Naive thymus-derived CD4-positive, alpha-beta T cell (primary cell): Measurements from ENCODE around the gene BRSK1. TPM values are rescaled to one million over a fixed set of nuclear protein-coding genes. Genes with fewer than 3 reads are reported as not detected.

ENCODE experiments used
- ATAC-seq: fragments of 150-1000 bp; cut with Tn5 transposase; 2 replicates; pipeline ENCODE4 v1.10.0; 2021; ENCODE audit warnings: mild to moderate bottlenecking, moderate library complexity
- CTCF ChIA-PET: fragments of 350-600 bp; sonication (Branson Sonifier 250); formaldehyde crosslinking; loops from one replicate; lab custom pipeline; 2021; ENCODE audit warnings: antibody characterized with exemption; lab: Charles Lee
- POLR2A ChIA-PET: fragments of 350-600 bp; sonication (Branson Sonifier 250); formaldehyde crosslinking; loops from one replicate; lab custom pipeline; 2021; ENCODE audit warnings: antibody characterized with exemption, inconsistent platforms; lab: Charles Lee
- DNase-seq, 9 donors: peaks; one replicate each; pipeline versions ENCODE4 v3.0.0 to v3.0.0-alpha.2; 2020 to 2022; ENCODE audit warnings: mixed read lengths in 1 of 9
- H3K27ac ChIP-seq: one replicate; pipeline ENCODE4 v1.7.0; 2013; ENCODE audit warnings: mild to moderate bottlenecking, low read depth, low read length, moderate library complexity
- H3K27me3 ChIP-seq, 2 donors: one replicate each; pipeline ENCODE4 v1.7.0; 2013; ENCODE audit warnings: low read length in 2 of 2, mild to moderate bottlenecking in 2 of 2, moderate library complexity in 2 of 2; ENCODE audit not compliant: control insufficient read depth in 2 of 2, insufficient read depth in 2 of 2
- H3K36me3 ChIP-seq, 3 experiments: 1 replicate in 2 of 3; 2 replicates in 1 of 3; pipeline ENCODE4 v1.7.0; 2013; ENCODE audit warnings: low read length in 3 of 3, mild to moderate bottlenecking in 3 of 3, moderate library complexity in 1 of 3; ENCODE audit not compliant: insufficient read depth in 3 of 3, control insufficient read depth in 2 of 3
- H3K4me1 ChIP-seq, 2 donors: one replicate each; pipeline ENCODE4 v1.7.0; 2013; ENCODE audit warnings: low read length in 2 of 2, mild to moderate bottlenecking in 2 of 2, moderate library complexity in 1 of 2; ENCODE audit not compliant: control insufficient read depth in 2 of 2, insufficient read depth in 2 of 2
- H3K4me3 ChIP-seq: 2 replicates; pipeline ENCODE4 v1.7.0; 2013; ENCODE audit warnings: mild to moderate bottlenecking, low read length
- H3K9me3 ChIP-seq, 3 experiments: 1 replicate in 2 of 3; 2 replicates in 1 of 3; pipeline ENCODE4 v1.7.0; 2013; ENCODE audit warnings: low read length in 3 of 3; ENCODE audit not compliant: control insufficient read depth in 2 of 3
- H3K27ac Mint-ChIP-seq, 9 donors: one replicate each; pipeline ENCODE4 v1.8.0; 2020 to 2022; ENCODE audit warnings: mixed read lengths in 9 of 9, mild to moderate bottlenecking in 8 of 9, moderate library complexity in 5 of 9, inconsistent platforms in 2 of 9
- H3K27me3 Mint-ChIP-seq, 5 donors: one replicate each; pipeline ENCODE4 v1.8.0; 2021 to 2022; ENCODE audit warnings: mixed read lengths in 5 of 5, mild to moderate bottlenecking in 1 of 5
- H3K36me3 Mint-ChIP-seq, 5 donors: one replicate each; pipeline ENCODE4 v1.8.0; 2020 to 2022; ENCODE audit warnings: mixed read lengths in 5 of 5, mild to moderate bottlenecking in 3 of 5, inconsistent platforms in 1 of 5
- H3K4me1 Mint-ChIP-seq, 7 donors: one replicate each; pipeline ENCODE4 v1.8.0; 2020 to 2022; ENCODE audit warnings: mixed read lengths in 7 of 7, mild to moderate bottlenecking in 3 of 7, inconsistent platforms in 1 of 7
- H3K4me3 Mint-ChIP-seq, 10 donors: one replicate each; pipeline ENCODE4 v1.8.0; 2020 to 2022; ENCODE audit warnings: mild to moderate bottlenecking in 10 of 10, mixed read lengths in 10 of 10, moderate library complexity in 6 of 10, inconsistent platforms in 2 of 10
- H3K9me3 Mint-ChIP-seq, 11 donors: one replicate each; pipeline ENCODE4 v1.8.0; 2020 to 2022; ENCODE audit warnings: mixed read lengths in 11 of 11, mild to moderate bottlenecking in 4 of 11, inconsistent platforms in 1 of 11, moderate library complexity in 1 of 11
- intact Hi-C, 2 donors: fragments of 100-400 bp; cut with micrococcal nuclease; formaldehyde crosslinking; loops; one replicate each; pipeline ENCODE4 v1.15.1; 2023
- polyA plus RNA-seq, 2 donors: library from polyadenylated mRNA; unstranded; fragments of 300-500 nt; fragmentation: Illumina TruSeq; gene quantifications; one replicate each; pipeline ENCODE4 v1.2.3, GENCODE V29; 2021
- total RNA-seq, 6 experiments: library from RNA in 5 of 6; stranded (reverse) in 5 of 6; gene quantifications; 1 replicate in 5 of 6; 2 replicates in 1 of 6; pipeline ENCODE4 v1.2.3 and lab custom pipeline; 2021 to 2026

The BRSK1 gene
- total and polyA plus RNA-seq, 7 experiments from 2014 or later, result 0.41 to 6.3 (median 3.4) TPM; not detected in 2

GRCh38 chr19:55248166-55248675, 35.6 kb upstream of the BRSK1 start:
- Histone ChIP-seq H3K36me3 (peaks cover 17 to 69% (median 24%) of the 10 kb centered on the region in 3 experiments), H3K27ac (no peak overlapping the region), H3K4me1 (peaks cover 43 to 55% of the 10 kb centered on the region in 2 donors), H3K27me3 (no peaks in the 10 kb centered on the region), H3K9me3 (no peaks in the 10 kb centered on the region), H3K4me3 (no peak overlapping the region)
- ChIA-PET POLR2A (interaction anchor here (1.4 kb wide), 1 partner anchor 9 kb away, joined by 3 read pairs; no protein-coding TSS in a partner anchor), CTCF (interaction anchor here (0.6 kb wide), 1 partner anchor 9 kb away, joined by 3 read pairs; no protein-coding TSS in a partner anchor)
- peaks cover 24 to 51% (median 38%) of the 10 kb centered on the region in 7 donors for H3K4me1 Mint-ChIP-seq
- H3K27me3 Mint-ChIP-seq, result no peaks in the 10 kb centered on the region
- intact Hi-C loops, result no loop called here
- peaks cover 0 to 1% (median 0%) of the 10 kb centered on the region in 11 donors for H3K9me3 Mint-ChIP-seq
- peaks cover 0 to 29% (median 7%) of the 10 kb centered on the region in 5 donors for H3K36me3 Mint-ChIP-seq
- ATAC-seq, result no peak
- H3K27ac Mint-ChIP-seq, result peak overlapping the region in 2 of 9 donors; percentile 11 to 57
- no peak for DNase-seq
- H3K4me3 Mint-ChIP-seq, result peak overlapping the region in 3 of 10 donors; percentile 33 to 98 (median 61)

- no peaks in the 10 kb centered on the region for H3K27me3 ChIP-seq
- ChIA-PET CTCF (no interaction called here), POLR2A (interaction anchor here (1.4 kb wide), 1 partner anchor 8 kb away, joined by 3 read pairs; no protein-coding TSS in a partner anchor)
- peaks cover 0 to 1% (median 0%) of the 10 kb centered on the region in 11 donors for H3K9me3 Mint-ChIP-seq
- H3K4me3 ChIP-seq, result no peak overlapping the region
- intact Hi-C loops, result no loop called here
- peaks cover 48 to 60% of the 10 kb centered on the region in 2 donors for H3K4me1 ChIP-seq
- DNase-seq (no peak), ATAC-seq (no peak)
- no peaks in the 10 kb centered on the region for H3K27me3 Mint-ChIP-seq
- H3K36me3 Mint-ChIP-seq, result peaks cover 0 to 24% (median 7%) of the 10 kb centered on the region in 5 donors
- H3K27ac Mint-ChIP-seq, result peak overlapping the region in 6 of 9 donors; percentile 11 to 71 (median 54)
- peaks cover 17 to 64% (median 22%) of the 10 kb centered on the region in 3 experiments for H3K36me3 ChIP-seq
- H3K4me3 Mint-ChIP-seq, result peak overlapping the region in 6 of 10 donors; percentile 13 to 98 (median 47)
- H3K4me1 Mint-ChIP-seq, result peaks cover 29 to 56% (median 43%) of the 10 kb centered on the region in 7 donors
- no peaks in the 10 kb centered on the region for H3K9me3 ChIP-seq
- no peak overlapping the region for H3K27ac ChIP-seq
Observed at GRCh38 chr19:55248704-55249103, 35.1 kb upstream of the BRSK1 start.

- Histone ChIP-seq H3K9me3 (no peaks in the 10 kb centered on the region), H3K27ac (no peak overlapping the region), H3K4me1 (peaks cover 53 to 63% of the 10 kb centered on the region in 2 donors), H3K4me3 (no peak overlapping the region), H3K27me3 (no peaks in the 10 kb centered on the region), H3K36me3 (peaks cover 13 to 52% (median 13%) of the 10 kb centered on the region in 3 experiments)
- ATAC-seq (no peak), DNase-seq (no peak)
- POLR2A ChIA-PET, result no interaction called here
- peaks cover 40 to 64% (median 51%) of the 10 kb centered on the region in 7 donors for H3K4me1 Mint-ChIP-seq
- CTCF ChIA-PET, result interaction anchor here (0.6 kb wide), 1 partner anchor 14 kb away, joined by 4 read pairs; no protein-coding TSS in a partner anchor
- intact Hi-C loops, result loop anchor here in 1 of 2 donors (10.0 kb wide), 2 partner anchors 165 to 895 kb away; partner anchors contain the start of gene ZNF444
- H3K27ac Mint-ChIP-seq, result peak overlapping the region in 1 of 9 donors; percentile 17
- H3K4me3 Mint-ChIP-seq, result peak overlapping the region in 1 of 10 donors; percentile 98
- H3K9me3 Mint-ChIP-seq, result peaks cover 0 to 1% (median 0%) of the 10 kb centered on the region in 11 donors
- H3K36me3 Mint-ChIP-seq, result peaks cover 0 to 19% (median 7%) of the 10 kb centered on the region in 5 donors
- H3K27me3 Mint-ChIP-seq, result no peaks in the 10 kb centered on the region
Observed at GRCh38 chr19:55249841-55250240, 34.0 kb upstream of the BRSK1 start.

DNA sequence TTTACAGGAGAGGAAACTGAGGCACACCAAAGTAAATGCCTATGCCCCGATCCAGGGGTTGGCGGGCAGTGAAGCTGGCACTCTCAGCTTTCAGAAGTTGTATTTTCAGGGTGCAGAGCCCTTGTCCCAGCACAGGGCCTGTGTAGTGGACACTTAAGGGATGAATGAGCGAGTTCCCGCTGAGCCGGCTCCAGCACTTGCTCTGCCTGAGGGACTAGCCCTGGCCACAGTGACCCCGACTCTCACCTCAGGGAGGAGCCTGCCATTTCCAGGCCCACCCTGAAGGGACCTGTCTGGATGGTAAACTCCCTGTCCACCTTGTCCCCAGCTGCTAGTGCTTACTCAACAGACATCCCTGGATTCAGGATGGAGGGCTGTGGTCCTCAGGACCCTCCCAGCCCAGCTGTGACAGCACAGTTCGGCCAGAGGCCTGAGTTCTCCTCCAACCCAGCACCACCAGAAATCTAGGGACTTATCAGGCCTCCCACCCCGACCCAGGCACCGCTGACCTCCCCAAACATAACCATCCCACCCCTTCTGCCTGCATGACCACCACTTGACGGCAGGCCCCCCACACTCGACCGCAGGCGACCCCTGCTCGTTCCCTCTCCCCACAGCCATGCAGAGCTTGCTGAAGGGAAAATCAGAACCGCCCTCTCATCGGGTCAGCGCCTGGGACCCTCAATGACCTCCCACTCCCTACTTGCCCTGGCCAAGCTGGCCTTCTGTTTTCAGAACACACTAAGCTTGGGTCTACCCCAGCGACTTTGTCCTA, 33.3 kb upstream of the BRSK1 start:
- Mint-ChIP-seq H3K27me3 (no peaks in the 10 kb centered on the region), H3K27ac (peak overlapping the region; percentile 89 to 98 (median 97)), H3K36me3 (peaks cover 0 to 25% (median 7%) of the 10 kb centered on the region in 5 donors), H3K4me3 (peak overlapping the region; percentile 75 to 99 (median 84)), H3K9me3 (peaks cover 0 to 1% (median 0%) of the 10 kb centered on the region in 11 donors), H3K4me1 (peaks cover 45 to 70% (median 56%) of the 10 kb centered on the region in 7 donors)
- no peak overlapping the region for H3K4me3 ChIP-seq
- no peaks in the 10 kb centered on the region for H3K27me3 ChIP-seq
- peak overlapping the region; percentile 66 for H3K27ac ChIP-seq
- CTCF ChIA-PET, result interaction anchor here (0.6 kb wide), 1 partner anchor 14 kb away, joined by 4 read pairs; no protein-coding TSS in a partner anchor
- no peak for ATAC-seq
- intact Hi-C loops, result loop anchor here in 1 of 2 donors (10.0 kb wide), 2 partner anchors 166 to 894 kb away; partner anchors contain the start of gene ZNF444
- POLR2A ChIA-PET, result interaction anchor here (1.2 kb wide), 1 partner anchor 9 kb away, joined by 4 read pairs; the partner anchor contains the start of gene PPP6R1
- no peaks in the 10 kb centered on the region for H3K9me3 ChIP-seq
- H3K4me1 ChIP-seq, result peaks cover 59 to 69% of the 10 kb centered on the region in 2 donors
- no peak for DNase-seq
- H3K36me3 ChIP-seq, result peaks cover 8 to 46% (median 10%) of the 10 kb centered on the region in 3 experiments

- Histone ChIP-seq H3K27me3 (no peaks in the 10 kb centered on the region), H3K27ac (peak overlapping the region; percentile 66), H3K36me3 (peaks cover 1 to 36% (median 3%) of the 10 kb centered on the region in 3 experiments), H3K4me1 (peaks cover 68 to 80% of the 10 kb centered on the region in 2 donors), H3K9me3 (no peaks in the 10 kb centered on the region), H3K4me3 (peak overlapping the region; percentile 25)
- no peak for ATAC-seq
- H3K27ac Mint-ChIP-seq, result peak overlapping the region; percentile 89 to 98 (median 97)
- intact Hi-C loops, result loop anchor here in 1 of 2 donors (10.0 kb wide), 2 partner anchors 167 to 893 kb away; partner anchors contain the start of gene ZNF444
- ChIA-PET POLR2A (interaction anchor here (0.6 to 12.3 kb wide), 3 partner anchors 8 to 132 kb away, joined by 3 to 156 read pairs (median 4); partner anchors contain the start of genes BRSK1, HSPBP1 and PPP6R1), CTCF (no interaction called here)
- peaks cover 56 to 81% (median 66%) of the 10 kb centered on the region in 7 donors for H3K4me1 Mint-ChIP-seq
- H3K36me3 Mint-ChIP-seq, result peaks cover 0 to 35% (median 7%) of the 10 kb centered on the region in 5 donors
- H3K27me3 Mint-ChIP-seq, result no peaks in the 10 kb centered on the region
- peak overlapping the region; percentile 75 to 99 (median 84) for H3K4me3 Mint-ChIP-seq
- H3K9me3 Mint-ChIP-seq, result no peaks in the 10 kb centered on the region
- peak in 1 of 9 donors; percentile 37 for DNase-seq
Observed at GRCh38 chr19:55251341-55252081, 32.3 kb upstream of the BRSK1 start.
